Stimulated activated CD8-positive, alpha-beta memory T cell treated with anti-CD3 and anti-CD28 coated beads, Interleukin-15, amount 100 ng/mL, for 24 hours (primary cell): ENCODE data around the gene ZNF426.

Experiments
- DNase-seq: peaks from one replicate; pipeline ENCODE4 v3.0.0-alpha.2; 2020; ENCODE audit warnings: low read depth

Gene ZNF426

DNA sequence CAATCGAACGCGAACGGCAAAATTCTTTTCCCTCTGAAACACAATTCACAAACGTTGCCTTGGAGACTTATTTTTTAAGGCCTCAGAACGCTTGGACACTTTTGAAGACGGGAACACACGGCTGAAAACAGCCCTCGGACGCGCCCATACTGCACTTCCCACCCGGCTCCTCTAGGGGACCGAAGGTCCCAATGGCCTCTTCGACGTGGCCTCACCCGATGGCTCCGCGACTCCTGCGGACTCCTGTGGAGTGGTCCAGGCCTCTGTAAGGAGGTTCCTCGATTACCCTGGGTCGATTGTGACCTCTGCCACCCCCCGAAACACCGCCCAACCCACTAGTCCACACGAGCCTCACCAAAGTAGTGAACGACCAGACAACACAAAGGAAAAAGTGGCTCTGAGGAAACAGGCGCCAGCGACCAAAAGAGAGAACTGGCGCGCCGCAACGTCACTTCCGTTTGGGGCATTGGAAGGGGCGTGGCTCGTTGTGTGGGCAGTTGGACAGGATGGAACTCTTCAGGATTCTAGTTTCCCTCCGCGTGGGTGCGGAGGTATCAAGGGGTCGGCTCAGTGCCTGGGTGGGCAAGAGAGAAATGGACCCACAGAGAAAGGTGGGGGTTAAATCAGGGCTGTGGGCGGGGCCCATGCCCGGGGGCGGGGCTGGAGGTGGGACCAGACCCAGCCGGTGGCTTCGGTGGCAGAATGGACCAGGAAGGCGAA lies 40.1 kb downstream of the ZNF426 start, which contains the start of gene ZNF560:
ZNF560 (minus strand) TSS at position 434 of the 720 bp plus-strand sequence. CDS start 23,303 bp downstream, outside the sequence.
- no peak for DNase-seq

DNA sequence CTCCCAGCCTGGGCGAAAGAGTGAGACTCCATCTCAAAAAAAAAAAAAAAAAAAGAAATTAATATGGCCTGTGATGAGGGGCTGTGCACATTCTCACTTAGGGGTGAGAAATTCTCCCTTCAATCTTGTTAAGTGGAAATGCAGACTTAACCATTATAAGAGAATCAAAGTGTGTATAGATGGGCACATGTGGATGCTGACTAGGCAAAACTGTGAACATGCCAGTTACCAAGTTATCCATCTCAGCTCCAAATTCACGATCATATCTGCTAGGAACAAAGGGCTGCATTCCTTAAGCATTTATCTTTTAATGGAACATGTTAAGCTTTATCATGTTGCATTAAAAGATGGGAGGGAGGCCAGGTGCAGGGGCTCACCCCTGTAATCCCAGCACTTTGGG lies 44.3 kb downstream of the ZNF426 start:
- DNase-seq = no peak

DNA sequence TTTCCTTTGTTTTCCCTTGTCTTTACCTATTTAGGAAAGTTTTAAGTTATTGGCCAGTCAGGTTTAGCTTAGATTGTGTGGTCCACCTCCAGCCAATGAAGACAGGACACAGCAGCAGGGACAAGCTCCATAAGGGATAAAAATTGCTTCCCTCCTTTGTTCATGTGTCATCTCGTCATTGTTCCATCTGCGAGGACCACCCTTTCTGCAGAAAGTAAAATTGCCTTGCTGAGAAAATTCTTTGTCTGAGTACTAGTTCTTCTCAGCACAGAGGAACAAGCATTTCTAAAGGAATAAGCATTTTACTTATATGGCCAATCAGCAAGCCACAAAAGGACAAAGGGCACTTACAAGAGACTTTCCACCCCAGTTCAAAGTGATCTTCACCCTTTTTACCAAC lies 51.4 kb downstream of the ZNF426 start:
- no peak for DNase-seq

DNA sequence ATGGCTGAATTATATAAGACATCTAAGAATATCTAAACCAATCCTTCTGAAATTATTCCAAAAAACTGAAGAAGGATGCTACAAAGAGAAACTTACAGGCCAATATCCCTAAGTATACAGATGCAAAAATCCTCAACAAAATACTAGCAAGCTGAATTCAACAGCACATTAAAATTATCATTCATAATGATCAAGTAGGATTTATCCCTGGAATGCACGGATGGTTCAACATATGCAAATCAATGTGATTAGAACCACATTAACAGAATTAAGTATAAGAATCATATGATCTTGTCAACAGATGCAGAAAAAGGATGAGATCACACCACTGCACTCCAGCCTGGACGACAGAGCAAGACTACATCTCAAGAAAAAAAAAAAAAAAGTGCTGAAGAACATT lies 53.3 kb downstream of the ZNF426 start:
- no peak for DNase-seq

GRCh38 chr19:9474975-9475374 lies 63.5 kb downstream of the ZNF426 start:
- DNase-seq = no peak
